Neural progenitor cell (in vitro differentiated cells): ENCODE measurements around the gene ST7.

Source experiments
- EZH2phosphoT487 ChIP-seq: fragments of 200-600 bp; sonication (generic); IDR thresholded peaks from 2 replicates; pipeline ENCODE4 v1.6.1; 2017; ENCODE audit warnings: antibody characterized with exemption
- TF ChIP-seq, protein P1 (sequence below): fragments of 200-600 bp; sonication (generic); IDR thresholded peaks from 2 replicates; pipeline ENCODE4 v1.5.1; 2017; ENCODE audit warnings: antibody characterized with exemption, mild to moderate bottlenecking

DNA sequence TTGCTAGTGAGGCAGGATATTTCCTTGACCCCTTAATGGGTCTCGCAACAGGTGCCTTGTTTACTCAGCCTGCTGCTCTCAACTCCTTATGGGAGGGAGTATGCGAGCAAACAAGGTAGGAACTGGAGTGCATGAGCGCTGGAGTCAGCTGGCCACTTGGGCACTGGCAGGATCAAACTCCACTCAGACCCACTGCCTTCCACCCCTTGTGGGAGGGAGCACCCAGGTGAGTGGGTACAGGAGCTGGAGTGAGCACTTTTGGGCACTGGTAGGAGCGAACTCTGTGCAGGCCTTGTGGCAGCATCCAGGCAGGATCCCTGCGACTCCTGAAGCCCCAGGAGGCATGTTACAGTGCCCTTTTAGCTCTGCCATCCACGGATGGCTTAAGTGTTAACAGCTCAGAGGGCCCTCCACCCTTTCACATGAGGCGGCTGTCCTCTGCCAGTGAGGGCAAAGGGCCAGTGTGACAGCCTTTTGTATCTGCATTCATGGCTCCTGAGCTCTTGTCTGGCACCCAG is 123.2 kb downstream of the ST7 start:
- TF ChIP-seq EZH2phosphoT487, result no peak
- TF ChIP-seq, protein P1, sequence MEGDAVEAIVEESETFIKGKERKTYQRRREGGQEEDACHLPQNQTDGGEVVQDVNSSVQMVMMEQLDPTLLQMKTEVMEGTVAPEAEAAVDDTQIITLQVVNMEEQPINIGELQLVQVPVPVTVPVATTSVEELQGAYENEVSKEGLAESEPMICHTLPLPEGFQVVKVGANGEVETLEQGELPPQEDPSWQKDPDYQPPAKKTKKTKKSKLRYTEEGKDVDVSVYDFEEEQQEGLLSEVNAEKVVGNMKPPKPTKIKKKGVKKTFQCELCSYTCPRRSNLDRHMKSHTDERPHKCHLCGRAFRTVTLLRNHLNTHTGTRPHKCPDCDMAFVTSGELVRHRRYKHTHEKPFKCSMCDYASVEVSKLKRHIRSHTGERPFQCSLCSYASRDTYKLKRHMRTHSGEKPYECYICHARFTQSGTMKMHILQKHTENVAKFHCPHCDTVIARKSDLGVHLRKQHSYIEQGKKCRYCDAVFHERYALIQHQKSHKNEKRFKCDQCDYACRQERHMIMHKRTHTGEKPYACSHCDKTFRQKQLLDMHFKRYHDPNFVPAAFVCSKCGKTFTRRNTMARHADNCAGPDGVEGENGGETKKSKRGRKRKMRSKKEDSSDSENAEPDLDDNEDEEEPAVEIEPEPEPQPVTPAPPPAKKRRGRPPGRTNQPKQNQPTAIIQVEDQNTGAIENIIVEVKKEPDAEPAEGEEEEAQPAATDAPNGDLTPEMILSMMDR, result no peak
